EH (cell line): ENCODE data around the gene CRYL1.

Experiments
- DNase-seq: peaks from one replicate; pipeline ENCODE4 v3.0.0-alpha.2; 2015; ENCODE audit warnings: low read depth

CRYL1 gene, protein sequence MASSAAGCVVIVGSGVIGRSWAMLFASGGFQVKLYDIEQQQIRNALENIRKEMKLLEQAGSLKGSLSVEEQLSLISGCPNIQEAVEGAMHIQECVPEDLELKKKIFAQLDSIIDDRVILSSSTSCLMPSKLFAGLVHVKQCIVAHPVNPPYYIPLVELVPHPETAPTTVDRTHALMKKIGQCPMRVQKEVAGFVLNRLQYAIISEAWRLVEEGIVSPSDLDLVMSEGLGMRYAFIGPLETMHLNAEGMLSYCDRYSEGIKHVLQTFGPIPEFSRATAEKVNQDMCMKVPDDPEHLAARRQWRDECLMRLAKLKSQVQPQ

GRCh38 chr13:20525601-20526544 is at the start of gene CRYL1:
CRYL1 (minus strand) TSS chr13:20525857; CDS start chr13:20525794, 63 bp downstream.
- DNase-seq = peak; percentile 72

- no peak for DNase-seq
Observed at GRCh38 chr13:20573636-20574035, 48.0 kb upstream of the CRYL1 start.

- no peak for DNase-seq
Observed at GRCh38 chr13:20573186-20573585, 47.5 kb upstream of the CRYL1 start.

DNA sequence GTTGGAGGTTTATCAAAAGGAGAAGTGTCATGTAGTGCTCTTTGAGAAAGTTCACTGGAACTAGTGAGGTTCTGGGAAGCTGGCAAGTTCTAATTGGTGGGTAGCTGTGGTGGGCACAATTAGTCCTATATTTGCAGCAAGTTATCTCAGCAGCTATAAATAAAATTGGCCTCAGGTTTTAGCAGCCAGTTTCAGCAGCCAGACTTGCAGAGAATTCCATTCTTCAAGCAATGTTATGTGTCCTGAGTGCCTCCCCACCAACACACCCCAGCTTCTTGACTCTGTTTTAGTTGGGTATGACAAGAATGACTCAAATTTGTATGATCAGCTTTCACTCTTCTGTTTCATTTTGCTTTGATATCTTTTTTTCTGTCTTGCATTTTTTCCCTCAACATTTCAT is 46.0 kb upstream of the CRYL1 start:
- no peak for DNase-seq

GRCh38 chr13:20570517-20570916 is 44.9 kb upstream of the CRYL1 start:
- peak; percentile 22 for DNase-seq

DNA sequence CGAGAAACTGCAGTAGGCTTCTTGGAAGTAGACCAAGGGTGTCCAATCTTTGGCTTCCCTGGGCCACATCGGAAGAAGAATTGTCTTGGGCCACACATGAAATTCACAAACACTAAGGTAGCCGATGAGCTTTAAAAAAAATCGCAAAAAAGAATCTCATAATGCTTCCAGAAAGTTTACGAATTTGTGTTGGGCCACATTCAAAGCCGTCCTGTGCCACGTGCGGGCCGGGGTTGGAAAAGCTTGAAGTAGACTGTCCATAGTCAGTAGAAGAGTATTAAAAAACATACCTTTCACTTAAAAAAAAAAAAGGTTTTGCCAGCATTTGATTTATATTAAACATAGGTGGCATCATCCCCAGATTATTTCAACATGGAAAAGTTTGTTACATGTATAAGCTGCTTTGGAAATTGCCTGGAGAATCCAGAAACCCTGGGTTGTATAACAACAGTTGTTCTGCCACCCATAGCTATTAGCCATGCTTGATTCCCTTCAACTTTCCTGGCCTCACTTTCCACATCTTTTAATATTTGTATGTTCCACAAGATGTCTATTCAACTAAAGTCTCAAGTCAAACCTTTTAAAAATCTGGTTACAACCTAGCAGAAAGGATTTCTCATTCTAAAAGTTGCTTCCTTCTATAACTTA is 42.3 kb upstream of the CRYL1 start:
- DNase-seq = peak; percentile 8

GRCh38 chr13:20566898-20567874 is 41.5 kb upstream of the CRYL1 start, which contains the start of gene IFT88:
IFT88 (plus strand) TSS chr13:20567157; CDS start chr13:20574386, 7,229 bp downstream.
- peak; percentile 93 for DNase-seq

GRCh38 chr13:20566468-20566897 is 40.8 kb upstream of the CRYL1 start:
- DNase-seq = peak; percentile 82

GRCh38 chr13:20565115-20565736 is 39.6 kb upstream of the CRYL1 start:
- DNase-seq = no peak

DNA sequence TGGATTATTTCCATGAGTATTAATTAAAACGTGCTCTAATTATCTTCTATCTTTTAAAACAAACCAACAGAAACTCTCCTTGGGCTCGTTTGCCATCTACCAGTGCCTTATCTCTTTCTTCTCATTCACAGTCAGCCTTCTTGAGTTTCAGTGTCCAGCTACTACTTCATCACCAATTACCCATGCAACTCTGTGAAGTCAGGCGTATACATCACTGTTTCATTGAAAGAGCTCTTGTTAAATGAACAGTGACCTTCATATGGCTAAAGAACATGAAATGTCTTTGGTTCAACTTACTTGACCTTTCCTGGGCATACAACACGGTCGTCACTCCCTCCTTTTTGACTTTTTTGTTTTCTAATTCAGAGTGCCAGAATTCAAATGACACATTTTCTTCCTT is 36.1 kb upstream of the CRYL1 start:
- DNase-seq = no peak

- DNase-seq = no peak
Observed at GRCh38 chr13:20559659-20560356, 34.2 kb upstream of the CRYL1 start.

- DNase-seq = no peak
Observed at GRCh38 chr13:20558982-20559381, 33.3 kb upstream of the CRYL1 start.

GRCh38 chr13:20553311-20553710 is 27.7 kb upstream of the CRYL1 start:
- peak; percentile 20 for DNase-seq

- peak; percentile 22 for DNase-seq
Observed at GRCh38 chr13:20550799-20551198, 25.1 kb upstream of the CRYL1 start.

- DNase-seq = no peak
Observed at GRCh38 chr13:20547479-20547908, 21.8 kb upstream of the CRYL1 start.

DNA sequence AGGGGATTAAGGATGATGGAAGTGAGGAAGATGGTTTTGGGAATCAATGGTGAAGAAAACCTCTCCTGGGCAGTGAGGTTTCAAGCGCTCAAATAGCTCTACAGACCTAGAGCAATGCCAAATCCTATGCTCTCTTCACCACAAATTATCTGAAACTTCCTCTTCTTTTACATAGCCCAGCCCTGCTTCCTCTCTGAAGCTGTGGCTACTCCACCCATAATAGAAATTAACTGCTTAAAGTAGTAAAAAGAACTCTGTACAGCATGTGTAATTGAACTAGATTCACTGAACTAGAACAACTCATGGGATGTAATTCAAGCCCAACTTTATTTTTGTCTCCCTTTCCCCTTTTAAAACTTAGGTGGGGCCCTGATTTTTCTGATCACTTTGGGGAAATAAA is 20.9 kb upstream of the CRYL1 start:
- no peak for DNase-seq

- no peak for DNase-seq
Observed at GRCh38 chr13:20544201-20544923, 18.7 kb upstream of the CRYL1 start.

GRCh38 chr13:20536992-20537391 is 11.3 kb upstream of the CRYL1 start:
- DNase-seq = no peak

DNA sequence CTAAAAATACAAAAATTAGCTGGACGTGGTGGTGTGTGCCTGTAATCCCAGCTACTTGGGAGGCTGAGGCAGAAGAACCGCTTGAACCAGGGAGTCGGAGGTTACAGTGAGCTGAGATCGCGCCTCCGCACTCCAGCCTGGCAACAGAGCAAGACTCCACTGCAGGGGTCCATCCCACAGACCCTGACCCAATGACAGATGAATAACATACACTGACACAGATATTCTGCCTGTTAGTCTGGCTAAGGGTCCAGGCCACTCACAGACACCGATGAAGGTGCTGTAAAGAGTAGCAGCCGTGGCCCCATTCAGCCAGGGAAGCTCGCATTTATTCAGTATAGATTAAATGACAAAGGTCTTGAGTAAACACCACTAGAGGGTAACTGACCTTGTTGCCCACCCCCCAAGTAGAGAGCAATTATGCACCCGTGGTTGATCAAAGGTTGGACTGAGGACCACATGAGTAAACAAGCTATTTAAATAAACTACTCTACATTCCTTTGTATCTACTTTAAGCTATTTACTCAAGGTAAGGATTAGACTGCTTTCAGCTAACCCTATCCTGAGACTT is 8.5 kb upstream of the CRYL1 start:
- no peak for DNase-seq
